ENCODE data around the gene CPPED1.
"Not testable (repeated sequence)": the region's sequence is repeated elsewhere in the genome, so short reads cannot be mapped to it uniquely, and the experiment has no call there.

CPPED1 gene, protein sequence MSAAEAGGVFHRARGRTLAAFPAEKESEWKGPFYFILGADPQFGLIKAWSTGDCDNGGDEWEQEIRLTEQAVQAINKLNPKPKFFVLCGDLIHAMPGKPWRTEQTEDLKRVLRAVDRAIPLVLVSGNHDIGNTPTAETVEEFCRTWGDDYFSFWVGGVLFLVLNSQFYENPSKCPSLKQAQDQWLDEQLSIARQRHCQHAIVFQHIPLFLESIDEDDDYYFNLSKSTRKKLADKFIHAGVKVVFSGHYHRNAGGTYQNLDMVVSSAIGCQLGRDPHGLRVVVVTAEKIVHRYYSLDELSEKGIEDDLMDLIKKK

DNA sequence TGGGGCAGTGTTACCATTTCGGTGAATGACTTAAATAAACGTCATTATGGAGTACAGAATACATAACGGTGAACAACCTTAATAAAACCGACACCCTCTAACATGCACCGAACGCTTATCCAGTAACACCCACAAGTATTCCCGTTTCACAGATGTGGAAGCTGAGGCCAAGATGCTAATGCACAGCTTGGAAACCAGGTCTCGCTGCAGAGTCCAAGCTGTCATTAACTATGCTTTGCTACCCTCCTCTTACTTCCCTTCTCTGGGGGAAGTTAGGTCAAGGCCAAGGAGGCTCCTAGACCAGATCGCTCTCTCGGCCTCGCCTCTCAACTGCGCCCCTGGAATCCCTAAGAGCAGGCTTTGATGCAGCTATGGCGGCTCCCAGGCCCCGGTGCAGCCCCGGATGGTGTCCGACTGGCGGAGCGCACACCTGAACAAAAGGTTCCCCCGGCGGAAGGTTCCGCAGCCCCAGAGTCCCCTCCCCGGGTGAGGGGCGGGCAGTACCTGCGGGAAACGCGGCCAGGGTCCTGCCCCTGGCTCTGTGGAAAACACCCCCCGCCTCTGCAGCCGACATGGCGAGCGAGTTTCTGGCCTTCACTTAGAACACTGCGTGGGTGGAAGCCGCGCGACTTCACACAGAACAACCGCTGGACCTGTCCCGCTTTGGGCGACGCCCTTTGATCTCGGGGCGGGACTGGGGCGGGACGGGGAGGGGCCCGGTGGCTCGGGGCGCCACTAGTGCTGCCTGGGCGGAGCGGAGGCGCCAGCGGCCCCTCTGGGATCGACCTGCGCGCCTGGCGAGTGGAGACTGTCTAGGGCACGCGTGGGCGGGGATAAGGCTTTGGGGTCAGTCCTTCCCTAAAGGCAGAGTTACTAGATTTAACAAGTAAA lies at the start of gene CPPED1:
TSS of gene CPPED1 (minus strand) at position 685 of the 891 bp plus-strand sequence. CDS start at position 574, 111 bp downstream.
- DNase-seq, result peak; percentile 91

DNA sequence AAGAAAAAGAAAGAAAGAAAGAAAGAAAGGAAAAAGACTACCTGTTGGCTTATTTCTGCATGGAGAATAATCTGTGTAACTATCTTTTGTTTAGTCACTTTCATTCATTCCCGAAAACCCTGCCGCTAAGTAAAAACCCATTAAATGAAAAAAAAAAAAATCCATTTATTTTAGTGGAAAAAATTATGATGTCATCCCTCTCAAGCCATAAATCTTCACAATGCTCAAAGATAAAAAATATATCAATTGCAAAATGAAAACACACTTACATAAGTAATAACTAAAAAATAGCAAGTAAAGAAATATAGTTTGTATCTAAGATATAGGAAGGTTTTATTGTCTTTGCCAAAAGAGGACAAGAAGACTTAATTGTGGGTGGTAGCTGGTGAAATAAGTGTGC lies 46.5 kb upstream of the CPPED1 start:
- no peak for DNase-seq

DNA sequence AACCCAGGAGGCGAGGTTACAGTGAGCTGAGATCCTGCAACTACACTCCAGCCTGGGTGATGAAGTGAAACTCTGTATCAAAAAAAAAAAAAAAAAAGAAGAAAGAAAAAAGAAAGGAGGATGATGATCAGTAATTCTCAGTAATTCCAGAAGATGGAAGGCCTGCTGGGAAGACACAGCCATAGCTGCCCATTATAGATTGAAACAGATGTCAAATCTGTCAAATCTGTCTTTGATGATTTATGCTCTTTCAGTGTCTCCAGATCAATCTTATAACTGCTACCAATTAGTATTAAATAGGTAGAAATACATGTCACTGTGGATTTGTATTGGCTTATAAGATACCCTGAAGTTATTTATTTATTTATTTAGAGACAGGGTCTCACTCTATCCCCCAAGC lies 42.9 kb upstream of the CPPED1 start:
- DNase-seq, result no peak

DNA sequence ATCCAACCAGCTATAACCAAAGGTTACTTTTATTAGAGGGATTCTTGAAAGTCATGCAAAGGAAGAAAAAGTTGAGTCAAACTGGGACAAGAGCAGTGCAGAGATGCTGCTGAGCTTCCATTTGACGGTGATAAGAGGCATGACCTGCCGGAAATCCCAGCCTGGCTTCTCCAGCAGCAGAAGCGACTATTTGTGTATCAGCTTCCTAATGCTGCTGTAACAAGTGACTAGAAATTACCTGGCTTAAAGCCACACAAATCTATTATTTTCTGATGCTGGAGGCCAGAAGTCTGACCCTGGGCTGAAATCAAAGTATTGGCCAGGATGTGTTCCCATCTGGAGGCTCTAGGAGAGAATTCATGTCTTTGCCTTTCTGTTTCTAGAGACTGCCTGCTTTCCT lies 41.6 kb upstream of the CPPED1 start:
- no peak for DNase-seq

DNA sequence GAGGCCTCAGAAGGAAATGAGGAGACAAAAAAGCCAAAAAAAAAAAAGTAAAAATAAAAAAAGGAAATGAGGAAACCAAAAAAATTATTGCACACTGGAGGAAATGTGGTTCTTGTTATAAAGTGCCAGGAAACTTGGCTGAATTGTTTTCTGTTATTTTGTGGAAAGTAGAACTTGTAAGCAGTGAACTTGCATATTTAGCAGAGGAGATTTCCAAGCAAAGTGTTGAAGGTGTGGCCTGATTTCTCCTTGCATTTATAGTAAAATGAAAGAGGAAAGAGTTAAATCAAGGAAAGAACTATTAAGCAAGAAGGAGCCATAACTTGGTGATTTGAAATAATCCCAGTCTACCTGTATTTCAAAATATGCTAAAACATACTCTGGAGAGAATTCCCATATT lies 34.1 kb upstream of the CPPED1 start:
- DNase-seq, result no peak

DNA sequence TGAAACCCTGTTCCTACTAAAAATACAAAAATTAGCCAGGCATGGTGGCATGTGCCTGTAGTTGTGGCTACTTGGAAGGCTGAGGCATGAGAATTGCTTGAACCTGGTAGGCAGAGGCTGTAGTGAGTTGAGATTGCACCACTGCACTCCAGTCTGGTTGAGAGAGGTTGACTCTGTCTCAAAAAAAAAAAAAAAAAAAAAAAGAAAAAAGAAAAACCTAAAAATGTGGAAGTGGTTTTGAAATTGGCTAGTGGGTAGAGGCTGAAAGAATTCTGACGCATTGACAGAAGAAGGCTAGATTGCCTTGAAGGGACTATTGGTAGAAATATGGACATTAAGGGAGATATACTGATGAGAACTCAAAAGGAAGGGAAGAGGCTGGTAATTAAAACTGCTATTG lies 33.6 kb upstream of the CPPED1 start:
- DNase-seq, result no peak

DNA sequence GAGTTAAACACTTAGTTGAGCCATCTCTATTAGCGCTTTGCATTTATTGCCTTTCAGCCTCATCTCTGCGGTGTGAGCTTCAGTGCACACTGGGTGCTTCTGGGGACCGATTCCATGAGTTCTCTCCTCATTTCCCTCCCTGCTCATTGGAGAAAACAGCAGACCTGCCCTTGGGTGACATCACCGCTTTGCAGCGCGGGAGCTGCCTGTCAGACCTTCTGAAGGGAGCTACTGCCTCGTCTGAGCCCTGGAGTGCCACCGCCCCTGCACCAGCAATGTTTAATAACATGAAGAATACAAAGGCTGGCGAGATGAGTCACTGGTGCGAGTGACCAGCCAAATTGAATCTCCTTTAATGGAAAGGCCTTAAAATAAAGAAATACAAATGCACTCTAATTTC lies 30.2 kb upstream of the CPPED1 start:
- no peak for DNase-seq

DNA sequence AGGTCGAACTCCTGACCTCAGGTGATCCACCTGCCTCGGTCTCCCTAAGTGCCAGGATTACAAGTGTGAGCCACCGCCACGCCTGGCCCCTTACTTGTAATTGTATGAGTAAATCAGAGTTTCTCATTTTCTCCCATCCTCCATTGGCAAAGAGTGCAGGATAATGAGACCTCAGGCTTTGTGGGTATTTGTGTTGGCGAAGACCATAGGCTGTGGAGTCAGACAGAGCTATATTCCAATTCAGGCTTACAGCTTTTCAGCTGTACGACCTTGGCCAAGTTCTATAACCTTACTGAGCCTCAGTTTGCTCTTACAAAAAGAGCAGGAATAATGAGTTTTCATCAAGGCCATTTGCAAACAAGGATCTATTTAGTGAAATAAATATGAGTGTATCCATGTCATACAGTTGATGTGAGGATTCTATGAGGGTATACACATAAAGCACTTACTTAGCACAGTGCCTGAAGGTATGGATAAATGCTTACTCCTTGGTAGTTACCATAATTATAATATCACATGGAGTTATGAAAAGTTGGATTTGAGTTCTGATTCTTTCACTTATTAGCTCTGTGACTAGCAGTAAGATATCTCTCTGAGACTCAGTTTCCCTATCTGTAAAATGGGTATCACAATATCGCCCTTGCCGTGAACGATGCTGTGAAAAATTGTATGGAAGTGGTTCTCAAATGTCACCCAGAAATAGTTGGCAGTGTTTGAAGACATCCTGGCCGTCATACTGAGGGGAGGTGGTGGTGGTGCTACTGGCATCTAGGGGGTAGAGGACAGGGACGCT lies 25.6 kb upstream of the CPPED1 start:
- DNase-seq, result no peak

DNA sequence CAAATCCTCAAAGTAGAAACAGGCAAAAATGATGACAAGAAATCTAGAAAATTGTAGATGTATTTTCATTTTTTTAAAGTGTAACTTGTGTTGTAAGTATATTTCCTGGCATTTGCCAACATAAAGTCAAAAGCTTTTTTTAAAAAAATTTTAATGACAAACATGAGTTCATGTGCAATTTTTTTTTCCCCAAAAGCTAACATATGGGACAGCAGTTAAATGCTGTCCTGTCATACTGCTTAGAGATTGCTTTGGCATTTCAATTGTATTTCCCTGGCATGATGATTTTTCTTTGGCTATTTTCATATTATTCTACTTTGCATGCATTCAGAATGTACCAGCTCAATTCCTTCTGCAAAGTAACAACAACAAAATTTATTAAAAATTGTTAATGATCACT lies 24.5 kb upstream of the CPPED1 start:
- no peak for DNase-seq

DNA sequence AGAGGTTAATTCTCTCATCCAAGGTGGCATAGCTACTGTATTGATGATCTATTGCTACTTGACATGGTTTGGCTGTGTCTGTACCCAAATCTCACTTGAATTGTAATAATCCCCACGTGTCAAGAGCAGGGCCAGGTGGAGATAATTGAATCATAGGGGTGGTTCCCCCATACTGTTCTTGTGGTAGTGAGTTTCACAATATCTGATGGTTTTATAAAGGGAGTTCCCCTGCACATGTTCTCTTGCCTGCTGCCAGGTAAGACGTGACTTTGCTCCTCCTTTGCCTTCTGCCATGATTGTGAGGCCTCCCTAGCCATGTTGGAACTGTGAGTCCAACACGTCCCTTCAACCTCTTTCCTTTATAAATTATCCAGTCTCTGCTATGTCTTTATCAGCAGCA lies 22.9 kb upstream of the CPPED1 start:
- no peak for DNase-seq

DNA sequence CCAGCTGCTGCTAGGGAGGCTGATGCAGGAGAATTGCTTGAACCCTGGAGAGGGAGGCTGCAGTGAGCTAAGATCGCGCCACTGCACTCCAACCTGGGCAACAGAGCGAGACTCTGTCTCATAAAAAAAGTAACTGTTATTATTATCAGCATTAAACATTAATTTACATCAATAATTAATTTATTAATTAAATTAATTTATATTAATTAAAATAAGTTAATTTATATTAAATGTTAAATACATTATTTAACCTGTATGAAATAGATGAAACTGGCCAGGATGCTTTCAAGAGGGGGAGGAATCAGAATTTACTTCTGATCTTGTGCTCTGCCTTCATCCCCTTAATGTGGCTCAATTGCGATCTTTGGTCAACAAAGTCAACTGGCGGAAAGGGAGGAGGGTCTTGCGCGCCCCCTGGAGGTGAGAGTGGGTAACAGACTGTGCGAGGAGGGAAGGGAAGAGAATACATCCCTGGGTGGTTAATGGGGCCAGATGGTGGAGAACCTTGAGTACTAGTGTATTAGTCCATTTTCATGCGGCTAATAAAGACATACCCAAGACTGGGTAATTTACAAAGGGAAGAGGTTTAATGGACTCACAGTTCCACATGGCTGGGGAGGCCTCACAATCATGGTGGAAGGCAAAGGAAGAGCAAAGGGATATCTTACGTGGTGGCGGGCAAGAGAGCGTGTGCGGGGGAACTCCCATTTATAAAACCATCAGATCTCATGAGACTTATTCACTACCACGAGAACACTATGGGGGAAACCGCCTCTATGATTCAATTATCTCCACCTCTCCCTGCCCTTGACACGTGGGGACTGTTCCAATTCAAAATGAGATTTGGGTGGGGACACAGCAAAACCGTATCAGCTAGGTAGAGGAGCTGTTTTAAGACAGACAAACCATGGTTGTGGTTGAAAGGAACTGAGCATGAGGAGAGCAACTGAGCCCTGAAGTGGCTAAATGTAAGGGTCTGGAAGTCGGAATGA lies 15.7 kb upstream of the CPPED1 start:
- DNase-seq, result peak; percentile 62

DNA sequence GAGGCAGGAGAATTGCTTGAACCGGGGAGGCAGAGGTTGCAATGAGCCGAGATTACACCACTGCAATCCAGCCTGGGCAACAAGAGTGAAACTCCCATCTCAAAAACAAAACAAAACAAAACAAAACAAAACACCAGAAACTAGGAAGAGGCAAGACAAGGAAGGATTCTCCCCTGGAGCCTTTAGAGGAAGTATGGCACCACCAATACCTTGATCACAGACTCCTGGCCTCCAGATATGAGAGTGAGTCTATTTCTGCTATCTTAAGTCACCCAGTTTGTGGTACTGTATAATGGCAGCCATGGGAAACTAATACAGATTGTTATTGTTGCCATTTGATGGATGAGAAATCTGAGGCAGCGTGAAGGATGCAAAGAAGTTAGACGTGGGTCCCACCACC lies 14.6 kb upstream of the CPPED1 start:
- no peak for DNase-seq

DNA sequence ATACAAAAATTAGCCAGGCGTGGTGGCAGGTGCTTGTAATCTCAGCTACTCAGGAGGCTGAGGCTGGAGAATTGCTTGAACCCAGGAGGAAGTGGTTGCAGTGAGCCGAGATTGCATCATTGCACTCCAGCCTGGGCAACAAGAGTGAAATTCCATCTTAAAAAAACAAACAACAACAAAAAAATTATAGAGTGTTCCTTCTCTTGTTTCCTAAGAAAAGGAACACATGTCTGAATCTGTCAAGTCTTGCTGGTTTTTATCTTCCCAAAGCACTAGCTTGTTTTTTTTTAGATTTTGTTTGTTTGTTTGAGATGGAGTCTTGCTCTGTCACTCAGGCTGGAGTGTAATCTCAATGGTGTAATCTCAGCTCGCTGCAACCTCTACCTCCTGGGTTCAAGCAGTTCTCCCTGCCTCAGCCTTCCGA lies 13.1 kb upstream of the CPPED1 start:
- DNase-seq, result not testable (repeated sequence)

DNA sequence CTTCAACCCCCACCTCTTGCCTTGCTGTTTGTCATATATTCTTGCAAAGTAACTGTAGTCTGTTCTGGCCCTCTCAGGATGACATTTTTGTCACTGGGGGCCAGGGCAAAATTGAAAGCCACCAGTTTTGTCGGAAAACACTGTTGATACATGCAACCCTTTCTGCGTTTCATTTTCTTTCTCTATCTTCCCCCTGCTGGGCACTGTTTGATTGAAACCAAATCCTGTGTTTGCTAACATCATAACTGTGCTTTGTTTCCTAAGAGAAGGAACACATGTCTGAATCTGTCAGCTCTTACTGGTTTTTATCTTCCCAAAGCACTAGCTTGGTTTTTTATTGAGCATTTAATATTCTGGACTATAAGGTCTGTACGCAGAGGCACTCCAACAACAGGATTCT lies 11.7 kb upstream of the CPPED1 start:
- DNase-seq, result no peak

DNA sequence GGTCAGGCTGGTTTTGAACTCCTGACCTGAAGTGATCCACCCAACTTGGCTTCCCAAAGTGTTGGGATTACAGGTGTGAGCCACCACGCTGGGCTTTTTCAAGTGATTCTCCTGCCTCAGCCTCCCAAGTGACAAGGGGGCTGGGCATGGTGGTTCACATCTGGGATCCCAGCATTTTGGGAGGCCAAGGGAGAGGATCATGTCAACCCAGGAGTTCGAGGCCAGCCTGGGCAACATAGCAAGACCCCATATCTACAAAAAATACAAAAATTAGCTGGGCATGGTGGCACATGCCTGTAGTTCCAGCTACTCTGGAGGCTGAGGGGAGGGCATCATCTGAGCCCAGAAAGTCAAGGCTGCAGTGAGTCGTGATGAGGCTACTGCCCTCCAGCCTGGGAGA lies 10.0 kb upstream of the CPPED1 start:
- not testable (repeated sequence) for DNase-seq

DNA sequence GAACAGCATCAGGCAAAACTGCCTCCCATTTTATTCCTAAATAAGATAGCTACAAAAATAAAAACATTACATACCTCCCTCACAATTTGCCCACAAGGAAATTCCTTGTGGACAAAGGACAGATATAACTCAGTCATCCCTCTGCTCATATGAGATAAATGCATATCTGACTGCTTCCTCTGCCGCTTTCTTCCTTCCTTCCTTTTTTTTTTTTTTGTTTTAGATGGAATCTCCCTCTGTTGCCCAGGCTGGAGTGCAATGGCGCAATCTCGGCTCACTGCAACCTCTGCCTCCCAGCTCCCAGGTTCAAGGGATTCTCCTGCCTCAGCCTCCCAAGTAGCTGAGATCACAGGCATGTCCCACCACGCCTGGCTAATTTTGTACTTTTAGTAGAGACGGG lies 9.6 kb upstream of the CPPED1 start:
- not testable (repeated sequence) for DNase-seq

DNA sequence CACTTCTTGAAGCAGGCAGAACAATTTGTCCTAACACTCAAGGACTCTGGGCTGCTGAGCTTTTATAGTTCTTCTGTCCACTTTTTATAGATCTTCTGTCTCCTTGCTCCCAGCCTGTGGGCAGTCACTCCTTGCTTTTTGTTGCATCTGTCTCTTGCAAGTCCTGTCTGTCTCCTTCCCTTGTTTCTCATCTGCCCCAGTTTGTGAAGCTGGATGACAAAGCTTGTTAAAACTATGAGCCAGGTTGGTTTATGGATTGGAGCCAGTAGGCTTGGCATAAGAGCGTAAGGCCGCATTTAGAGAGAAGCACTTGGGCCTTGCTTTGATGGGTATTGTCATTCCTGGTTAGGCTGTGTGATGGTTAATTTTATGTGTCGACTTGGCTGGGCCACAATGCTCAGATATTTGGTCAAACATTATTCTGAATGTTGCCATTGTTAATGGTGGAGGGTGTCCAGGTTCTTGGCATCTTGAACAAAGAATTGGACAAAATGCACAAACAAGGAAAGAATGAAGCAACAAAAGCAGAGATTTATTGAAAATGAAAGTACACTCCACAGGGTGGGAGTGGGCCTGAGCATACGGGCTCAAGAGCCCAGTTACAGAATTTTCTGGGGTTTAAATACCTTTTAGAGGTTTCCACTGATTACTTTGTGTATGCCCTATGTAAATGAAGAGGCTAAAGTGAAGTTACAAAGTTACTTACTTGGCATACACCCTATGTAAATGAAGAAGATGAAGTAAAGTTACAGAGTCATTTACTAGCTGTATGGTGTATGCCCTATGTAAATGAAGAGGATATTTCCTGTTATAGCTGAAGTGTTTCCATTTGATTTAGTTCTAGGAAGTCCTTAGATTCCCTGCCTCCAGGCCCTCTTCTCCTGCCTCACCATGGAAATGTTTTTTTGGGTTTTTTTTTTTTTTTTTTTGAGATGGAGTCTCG lies 8.0 kb upstream of the CPPED1 start:
- no peak for DNase-seq

DNA sequence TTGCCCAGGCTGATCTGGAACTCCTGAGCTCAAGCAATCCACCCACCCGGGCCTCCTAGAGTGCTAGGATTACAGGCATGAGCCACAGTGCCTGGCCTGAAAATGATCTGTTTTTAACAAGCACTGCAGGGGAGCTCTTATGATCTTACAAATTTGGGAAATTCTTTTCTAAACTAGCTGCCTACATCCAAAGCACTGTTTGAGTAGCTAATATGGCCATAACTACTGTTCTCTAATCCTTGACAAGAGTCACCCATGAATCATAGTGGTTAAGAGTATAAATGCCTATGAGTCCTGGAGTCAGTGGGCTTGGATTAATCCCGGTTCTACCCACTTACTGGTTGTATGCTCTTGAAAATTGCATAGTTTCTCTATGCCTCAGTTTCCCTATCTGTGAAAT lies 1.4 kb upstream of the CPPED1 start:
- no peak for DNase-seq

DNA sequence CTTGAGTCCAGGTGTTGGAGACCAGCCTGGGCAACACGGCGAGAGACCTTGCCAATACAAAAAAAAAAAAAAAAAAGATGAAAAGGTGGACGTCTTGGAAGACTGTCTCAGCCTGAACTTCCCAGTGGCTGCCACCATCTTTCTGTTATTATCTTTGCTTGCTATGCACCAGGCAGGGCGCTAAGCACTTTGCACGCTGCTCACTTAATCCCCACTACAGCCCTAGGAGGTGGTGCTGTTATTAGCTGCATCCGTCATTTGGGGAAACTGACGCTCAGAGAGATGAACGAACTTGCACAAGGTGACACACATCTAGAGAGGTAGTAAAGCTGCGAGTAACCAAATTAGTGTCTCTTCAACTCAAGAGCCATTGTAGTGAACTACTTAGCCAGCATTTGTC lies 708 bp upstream of the CPPED1 start:
- DNase-seq, result no peak

DNA sequence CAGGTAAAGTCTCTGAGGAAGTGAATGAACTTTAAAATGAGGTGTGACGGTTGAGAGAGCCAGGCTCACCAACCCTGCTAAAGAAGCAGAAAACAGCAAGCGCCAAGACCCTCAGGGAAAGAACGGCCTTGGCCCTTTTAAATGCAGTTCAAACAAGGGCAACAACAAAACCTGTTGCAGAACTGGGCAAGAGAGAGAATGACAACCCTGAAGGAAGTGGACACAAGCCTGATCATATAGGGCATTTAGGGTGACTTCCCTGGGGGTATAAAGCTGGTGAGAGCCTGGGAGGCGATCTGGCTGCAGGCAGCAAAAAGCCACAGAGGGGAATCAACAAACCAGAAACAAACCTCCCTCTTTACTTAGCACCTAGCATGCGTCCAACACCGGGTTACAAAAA lies 1.0 kb downstream of the CPPED1 start:
- DNase-seq, result no peak

DNA sequence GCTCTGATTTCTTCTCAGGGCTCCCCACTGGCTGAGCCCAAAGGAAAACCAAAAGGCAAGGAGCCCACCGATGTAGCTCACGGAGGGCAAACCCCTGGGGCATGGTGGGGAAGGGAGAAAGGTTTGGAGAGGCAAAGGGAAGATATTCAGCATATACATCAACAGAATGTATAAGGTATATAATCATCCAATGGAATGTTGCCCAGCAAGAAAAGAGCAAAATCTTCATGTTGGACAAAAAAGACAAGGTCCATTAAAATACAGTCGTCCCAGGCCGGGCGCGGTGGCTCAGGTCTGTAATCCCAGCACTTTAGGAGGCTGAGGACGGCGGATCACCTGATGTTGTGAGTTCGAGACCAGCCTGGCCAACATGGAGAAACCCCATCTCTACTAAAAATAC lies 1.6 kb downstream of the CPPED1 start:
- no peak for DNase-seq

Data from fibroblast of upper back skin (primary cell).